Retinal pigment epithelial cell (primary cell): ENCODE measurements around the gene TREML2.

ENCODE experiments used
- DNase-seq: peaks from one replicate; pipeline ENCODE4 v3.0.0-alpha.2; 2010; ENCODE audit warnings: low read depth
- H3K4me3 ChIP-seq: 2 replicates; pipeline ENCODE4 v1.5.1; 2011; ENCODE audit warnings: mild to moderate bottlenecking, low read length, control low read depth, moderate library complexity
- TF ChIP-seq, protein P1 (sequence below): conservative IDR thresholded peaks from 2 replicates; pipeline ENCODE4 v1.5.1; 2011; ENCODE audit warnings: low read depth, low read length, control low read depth, inconsistent platforms

TREML2 gene

DNA sequence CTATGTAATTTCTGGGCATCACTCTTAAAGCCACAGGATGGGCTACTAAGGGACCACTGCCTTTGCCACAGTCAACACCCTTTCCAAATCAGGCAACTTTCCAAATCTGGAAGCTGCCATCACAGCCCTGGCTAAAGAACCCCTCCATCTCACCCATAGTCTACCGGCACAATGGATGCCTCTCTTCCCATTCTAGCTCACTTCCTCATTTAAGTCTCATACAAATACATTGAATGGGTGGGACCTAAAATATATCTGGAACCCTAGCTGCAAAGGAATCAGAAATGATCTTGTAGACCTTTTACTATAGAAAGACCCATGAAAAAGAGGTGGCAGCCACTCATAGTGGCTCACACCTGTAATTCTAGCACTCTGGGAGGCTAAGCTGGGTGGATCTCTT is 23.9 kb upstream of the TREML2 start:
- TF ChIP-seq, protein P1, sequence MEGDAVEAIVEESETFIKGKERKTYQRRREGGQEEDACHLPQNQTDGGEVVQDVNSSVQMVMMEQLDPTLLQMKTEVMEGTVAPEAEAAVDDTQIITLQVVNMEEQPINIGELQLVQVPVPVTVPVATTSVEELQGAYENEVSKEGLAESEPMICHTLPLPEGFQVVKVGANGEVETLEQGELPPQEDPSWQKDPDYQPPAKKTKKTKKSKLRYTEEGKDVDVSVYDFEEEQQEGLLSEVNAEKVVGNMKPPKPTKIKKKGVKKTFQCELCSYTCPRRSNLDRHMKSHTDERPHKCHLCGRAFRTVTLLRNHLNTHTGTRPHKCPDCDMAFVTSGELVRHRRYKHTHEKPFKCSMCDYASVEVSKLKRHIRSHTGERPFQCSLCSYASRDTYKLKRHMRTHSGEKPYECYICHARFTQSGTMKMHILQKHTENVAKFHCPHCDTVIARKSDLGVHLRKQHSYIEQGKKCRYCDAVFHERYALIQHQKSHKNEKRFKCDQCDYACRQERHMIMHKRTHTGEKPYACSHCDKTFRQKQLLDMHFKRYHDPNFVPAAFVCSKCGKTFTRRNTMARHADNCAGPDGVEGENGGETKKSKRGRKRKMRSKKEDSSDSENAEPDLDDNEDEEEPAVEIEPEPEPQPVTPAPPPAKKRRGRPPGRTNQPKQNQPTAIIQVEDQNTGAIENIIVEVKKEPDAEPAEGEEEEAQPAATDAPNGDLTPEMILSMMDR: no peak
- no peak overlapping the region for H3K4me3 ChIP-seq
- no peak for DNase-seq

DNA sequence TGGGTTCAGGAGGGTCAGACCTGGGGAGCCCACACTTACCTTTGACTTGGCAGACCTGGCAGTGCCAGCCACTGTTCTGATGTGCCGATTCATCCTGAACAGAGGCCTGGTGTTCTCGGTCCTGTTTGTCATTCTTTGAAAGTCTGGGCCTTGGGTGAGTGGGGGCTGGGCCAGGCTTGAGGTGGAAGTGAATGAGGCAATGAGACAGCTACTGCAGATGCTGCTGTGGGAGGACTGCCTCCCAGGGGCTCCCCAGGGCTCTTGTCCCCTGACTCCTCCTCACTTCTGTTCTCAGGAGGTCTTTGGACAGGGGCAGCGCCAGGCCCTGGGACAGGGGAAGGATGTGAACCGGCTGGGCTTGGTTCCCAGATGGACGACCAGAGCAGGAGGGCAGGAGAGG is 21.6 kb upstream of the TREML2 start:
- TF ChIP-seq, protein P1: no peak
- DNase-seq: no peak
- no peak overlapping the region for H3K4me3 ChIP-seq

DNA sequence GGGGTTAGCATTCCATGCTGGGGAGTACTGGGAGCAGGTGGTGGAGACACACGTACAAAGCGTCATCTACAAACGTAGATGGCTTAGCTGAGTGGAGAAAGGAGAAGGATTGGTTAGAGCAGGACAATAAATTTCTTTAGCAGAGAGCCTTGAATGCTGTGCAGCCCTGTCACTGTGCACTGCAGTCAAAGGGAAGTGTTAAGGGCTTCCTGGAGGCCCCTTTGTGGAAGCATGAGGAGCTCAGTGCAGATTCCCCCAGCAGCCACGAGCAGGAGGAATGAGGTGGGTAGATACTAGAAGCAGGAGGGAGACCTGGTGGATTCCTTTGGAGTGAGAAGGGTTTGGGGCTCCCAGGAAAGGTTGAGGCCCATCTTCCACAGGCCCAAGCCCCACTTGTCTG is 21.1 kb upstream of the TREML2 start:
- no peak for DNase-seq
- no peak overlapping the region for H3K4me3 ChIP-seq
- TF ChIP-seq, protein P1: no peak

DNA sequence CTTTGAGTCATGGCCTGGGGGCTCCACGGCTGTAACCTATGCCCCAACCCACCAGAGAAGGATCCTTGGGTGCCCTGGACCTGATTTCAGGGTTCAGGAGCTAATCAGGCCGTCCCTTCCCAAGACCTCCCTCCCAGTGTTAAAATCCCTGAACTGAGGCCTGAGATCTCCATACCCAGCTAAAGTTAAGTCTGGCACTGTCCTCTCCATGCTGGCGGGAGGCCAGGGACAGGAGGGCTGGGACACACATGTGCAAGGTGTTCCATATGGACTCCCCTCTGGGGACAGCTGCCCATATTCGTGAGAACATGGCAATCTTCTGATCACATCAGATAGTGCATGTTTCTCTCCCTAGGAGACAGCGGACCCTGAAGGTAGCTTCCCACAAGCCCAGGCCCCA is 15.7 kb upstream of the TREML2 start:
- TF ChIP-seq, protein P1: no peak
- H3K4me3 ChIP-seq: no peak overlapping the region
- no peak for DNase-seq

DNA sequence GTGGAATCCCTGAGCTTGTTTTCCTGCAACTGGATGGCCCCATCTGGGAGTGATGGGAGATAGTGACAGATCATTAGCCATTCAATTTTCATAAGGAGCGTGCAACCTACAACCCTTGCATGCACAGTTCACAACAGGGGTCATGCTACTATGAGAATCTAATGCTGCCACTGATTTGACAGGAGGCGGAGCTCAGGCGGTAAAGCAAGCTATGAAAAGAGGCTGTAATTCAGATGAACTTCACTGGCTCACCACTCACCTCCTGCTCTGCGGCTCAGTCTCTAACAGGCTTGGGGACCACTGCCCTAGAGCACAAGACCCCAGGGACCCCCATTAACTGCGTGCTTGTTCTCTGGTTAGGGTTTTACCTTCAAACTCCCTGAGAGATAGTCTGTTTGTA is 14.8 kb upstream of the TREML2 start:
- DNase-seq: no peak
- TF ChIP-seq, protein P1: no peak
- no peak overlapping the region for H3K4me3 ChIP-seq

DNA sequence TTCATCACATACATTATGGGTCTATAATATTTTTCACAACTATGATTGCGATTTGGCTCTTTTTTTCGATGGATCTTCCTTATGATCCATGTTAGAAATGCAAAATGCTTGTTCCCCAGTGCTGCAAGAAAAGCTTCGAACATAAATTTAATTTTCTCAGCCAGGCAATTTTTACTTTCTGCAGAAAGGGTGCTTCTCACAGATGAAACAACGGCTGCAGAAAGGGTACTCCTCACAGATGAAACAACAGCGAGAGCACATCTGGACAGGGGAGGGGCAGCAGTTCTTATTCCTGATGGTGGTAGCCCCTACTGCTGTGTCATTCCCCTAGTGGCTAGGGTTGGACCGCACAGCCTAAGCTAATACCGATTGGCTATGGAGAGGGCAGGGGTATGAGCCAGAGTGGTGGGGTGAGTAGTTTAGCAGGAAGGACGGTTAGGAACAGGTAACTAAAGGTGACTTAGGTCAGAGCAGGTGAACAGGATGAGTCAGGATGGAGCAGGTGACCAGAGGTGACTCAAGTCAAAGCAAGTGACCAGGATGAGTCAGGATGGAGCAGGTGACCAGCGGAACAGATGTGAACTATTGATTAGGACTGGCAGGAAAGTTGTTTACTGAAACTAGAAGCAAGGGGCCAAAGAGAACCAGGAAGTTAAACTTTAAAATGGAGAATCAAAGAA is 13.8 kb upstream of the TREML2 start:
- no peak for DNase-seq
- H3K4me3 ChIP-seq: no peak overlapping the region
- TF ChIP-seq, protein P1: no peak

DNA sequence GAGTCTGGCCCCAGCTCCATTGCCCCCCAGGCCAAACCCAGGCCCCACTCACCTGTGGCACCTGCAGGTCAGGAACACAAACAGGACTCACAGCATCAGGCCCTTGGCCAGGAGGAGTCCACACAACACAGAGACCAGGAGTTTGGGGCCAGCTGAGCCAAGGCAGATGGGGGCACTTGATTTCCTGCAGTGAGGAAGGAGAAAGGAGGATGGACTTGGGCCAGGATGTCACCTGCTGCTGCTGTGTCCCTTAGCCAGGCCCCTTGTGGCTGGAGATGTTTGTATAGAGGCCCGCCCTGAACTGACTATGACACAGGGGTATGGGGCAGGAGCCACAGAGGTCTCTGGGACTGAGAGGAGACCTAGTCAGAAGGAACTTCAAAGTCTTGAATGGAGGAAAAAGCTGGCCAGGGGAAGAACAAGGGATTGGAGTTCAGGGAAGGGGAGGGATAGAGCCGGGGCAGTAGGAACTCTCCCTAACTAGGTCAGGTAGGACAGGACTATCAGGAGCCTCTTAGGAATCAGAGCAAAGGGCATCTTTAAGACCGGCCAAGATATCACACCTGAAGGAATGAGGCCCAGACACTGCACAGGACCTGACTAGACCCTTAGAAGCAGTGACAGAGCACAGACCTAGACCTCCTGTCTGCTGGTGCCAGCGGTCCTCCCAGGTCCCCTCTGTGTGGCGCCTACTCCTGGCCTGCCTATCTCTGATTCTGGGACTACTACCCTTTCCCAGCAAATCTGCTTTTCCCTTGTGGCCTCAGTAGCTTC is 8.8 kb upstream of the TREML2 start:
- H3K4me3 ChIP-seq: no peak overlapping the region
- no peak for DNase-seq
- TF ChIP-seq, protein P1: no peak
